Effector memory CD8-positive, alpha-beta T cell (primary cell): Measurements from ENCODE around the gene PDCD2L.
A peak's percentile ranks its signal among the peaks of the same experiment; 100 is the strongest.

Experiments used
- ATAC-seq: fragments of 150-1000 bp; cut with Tn5 transposase; replicated peaks from 2 replicates; pipeline ENCODE4 v1.10.0; 2021; ENCODE audit warnings: mild to moderate bottlenecking, moderate library complexity
- DNase-seq, 3 experiments: peaks; one replicate each; pipeline ENCODE4 v3.0.0; 2021
- H3K27ac Mint-ChIP-seq, 2 donors: one replicate each; pipeline ENCODE4 v1.8.0; 2022; ENCODE audit warnings: mild to moderate bottlenecking in 2 of 2, mixed read lengths in 2 of 2, moderate library complexity in 2 of 2
- H3K27me3 Mint-ChIP-seq, 2 donors: one replicate each; pipeline ENCODE4 v1.8.0; 2022; ENCODE audit warnings: mixed read lengths in 2 of 2
- H3K36me3 Mint-ChIP-seq: one replicate; pipeline ENCODE4 v1.8.0; 2022; ENCODE audit warnings: mild to moderate bottlenecking, moderate library complexity, mixed read lengths; ENCODE audit not compliant: insufficient read depth
- H3K4me1 Mint-ChIP-seq, 2 donors: one replicate each; pipeline ENCODE4 v1.8.0; 2022; ENCODE audit warnings: low read depth in 2 of 2, mixed read lengths in 2 of 2
- H3K4me3 Mint-ChIP-seq, 2 donors: one replicate each; pipeline ENCODE4 v1.8.0; 2022; ENCODE audit warnings: mild to moderate bottlenecking in 2 of 2, mixed read lengths in 2 of 2, moderate library complexity in 2 of 2
- H3K9me3 Mint-ChIP-seq, 2 donors: one replicate each; pipeline ENCODE4 v1.8.0; 2022; ENCODE audit warnings: mixed read lengths in 2 of 2

The PDCD2L gene

GRCh38 chr19:34409189-34410164 is 5.3 kb downstream of the PDCD2L start:
- H3K4me3 Mint-ChIP-seq: no peak overlapping the region
- peaks cover 35% of the 10 kb centered on the region for H3K36me3 Mint-ChIP-seq
- H3K27ac Mint-ChIP-seq: no peak overlapping the region

DNA sequence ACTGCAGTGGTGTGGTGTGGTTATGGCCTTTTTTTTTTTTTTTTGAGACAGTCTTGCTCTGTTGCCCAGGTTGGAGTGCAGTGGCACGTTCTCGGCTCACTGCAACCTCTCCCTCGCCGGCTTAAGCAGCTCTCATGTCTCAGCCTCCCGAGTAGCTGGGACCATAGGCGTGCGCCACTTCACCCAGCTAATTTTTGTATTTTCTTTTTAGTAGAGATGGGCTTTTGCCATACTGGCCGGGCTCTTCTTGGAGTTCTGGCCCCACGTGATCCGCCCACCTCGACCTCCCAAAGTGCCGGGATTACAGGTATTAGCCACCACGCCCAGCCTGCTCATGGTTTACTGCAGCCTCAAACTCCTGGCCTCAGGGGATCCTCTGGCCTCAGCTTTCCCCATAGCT is 7.0 kb downstream of the PDCD2L start:
- peaks cover 45% of the 10 kb centered on the region for H3K36me3 Mint-ChIP-seq
- H3K9me3 Mint-ChIP-seq: no peaks in the 10 kb centered on the region
- ATAC-seq (no peak), DNase-seq (no peak)
- H3K27ac Mint-ChIP-seq: no peak overlapping the region
- H3K27me3 Mint-ChIP-seq: no peaks in the 10 kb centered on the region
- peaks cover 5 to 12% of the 10 kb centered on the region in 2 donors for H3K4me1 Mint-ChIP-seq
- H3K4me3 Mint-ChIP-seq: no peak overlapping the region

More at GRCh38 chr19:34409189-34410164, 5.3 kb downstream of the PDCD2L start:
- ATAC-seq: no peak
- H3K27me3 Mint-ChIP-seq: no peaks in the 10 kb centered on the region
- DNase-seq: no peak
- H3K4me1 Mint-ChIP-seq: peaks cover 5 to 12% of the 10 kb centered on the region in 2 donors
- H3K9me3 Mint-ChIP-seq: no peaks in the 10 kb centered on the region

DNA sequence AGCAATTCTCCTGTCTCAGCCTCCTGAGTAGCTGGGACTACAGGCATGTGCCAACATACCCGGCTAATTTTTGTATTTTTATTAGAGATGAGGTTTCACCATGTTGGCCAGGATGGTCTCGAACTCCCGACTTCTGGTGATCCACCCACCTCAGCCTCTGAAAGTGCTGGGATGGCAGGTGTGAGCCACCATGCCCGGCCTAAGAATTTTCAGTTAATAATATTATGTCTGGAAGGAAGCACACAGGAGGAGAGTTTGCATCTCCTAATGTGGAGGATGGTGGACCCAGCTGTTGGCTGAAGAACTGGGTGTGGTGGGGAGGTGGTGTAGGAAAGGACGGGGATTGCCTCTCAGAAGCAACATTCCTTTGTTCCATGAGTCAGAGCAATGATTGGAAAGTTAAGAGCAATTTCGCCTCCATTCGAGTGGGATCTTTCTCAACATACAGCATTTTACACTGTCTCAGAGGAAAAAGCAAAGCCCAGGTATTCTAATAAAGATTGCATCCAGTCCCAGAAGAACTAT is 11.9 kb downstream of the PDCD2L start:
- Mint-ChIP-seq H3K27ac (peak overlapping the region in 1 of 2 donors; percentile 55), H3K36me3 (peaks cover 42% of the 10 kb centered on the region), H3K9me3 (no peaks in the 10 kb centered on the region), H3K27me3 (no peaks in the 10 kb centered on the region), H3K4me1 (no peaks in the 10 kb centered on the region), H3K4me3 (no peak overlapping the region)
- no peak for ATAC-seq
- no peak for DNase-seq

DNA sequence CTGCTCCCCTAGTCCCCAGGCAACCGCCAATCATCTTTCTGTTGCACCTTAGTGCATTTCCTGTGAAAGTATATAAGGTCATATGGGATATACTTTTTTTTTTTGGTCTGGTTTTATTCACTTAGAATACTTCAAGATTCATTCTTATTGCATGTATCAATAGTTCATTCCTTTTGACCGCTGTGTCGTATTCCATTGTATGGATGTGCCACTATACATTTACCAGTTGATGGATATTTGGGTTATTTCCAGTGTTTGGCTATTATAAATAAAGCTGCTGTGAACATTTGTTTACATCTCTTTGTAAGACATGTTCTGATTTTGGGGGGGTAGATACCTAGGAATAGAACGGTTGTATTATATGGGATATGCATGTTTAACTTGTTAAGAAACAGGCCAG is 14.1 kb downstream of the PDCD2L start:
- Mint-ChIP-seq H3K4me1 (no peaks in the 10 kb centered on the region), H3K4me3 (no peak overlapping the region), H3K9me3 (no peaks in the 10 kb centered on the region), H3K27ac (no peak overlapping the region), H3K27me3 (no peaks in the 10 kb centered on the region), H3K36me3 (peaks cover 49% of the 10 kb centered on the region)
- ATAC-seq: no peak
- DNase-seq: no peak

DNA sequence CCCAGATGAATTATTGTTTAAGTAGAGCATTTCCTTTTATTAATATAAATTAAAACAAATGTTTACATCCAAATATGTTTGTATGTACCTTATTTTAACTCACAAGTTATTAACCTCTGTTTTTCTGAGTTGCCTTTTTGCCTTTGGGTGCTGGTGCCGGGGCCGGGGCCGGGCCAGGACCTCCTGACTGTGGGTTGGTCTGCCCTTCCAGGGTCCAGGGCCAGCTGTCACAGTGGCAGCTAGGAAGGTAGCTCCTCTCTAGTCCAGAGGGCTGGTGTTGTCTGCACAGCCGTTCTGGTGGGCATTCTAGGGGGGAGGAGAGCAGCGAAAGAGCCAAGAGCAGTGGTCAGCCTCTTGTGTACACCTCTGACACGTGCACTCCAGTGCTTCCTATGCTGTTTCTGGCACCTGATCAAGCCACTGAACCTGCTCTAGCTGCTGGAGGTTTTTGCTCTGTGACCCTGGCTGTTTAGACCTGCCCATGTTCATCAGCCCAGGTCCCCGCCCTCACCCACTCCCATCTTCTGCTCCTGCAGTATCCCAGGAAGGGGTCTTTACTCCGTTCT is 22.0 kb downstream of the PDCD2L start:
- Mint-ChIP-seq H3K9me3 (no peaks in the 10 kb centered on the region), H3K27ac (no peak overlapping the region), H3K27me3 (no peaks in the 10 kb centered on the region), H3K36me3 (peaks cover 44% of the 10 kb centered on the region), H3K4me1 (peaks cover 13 to 15% of the 10 kb centered on the region in 2 donors), H3K4me3 (no peak overlapping the region)
- ATAC-seq: no peak
- DNase-seq: no peak

GRCh38 chr19:34428549-34429285 is 24.5 kb downstream of the PDCD2L start:
- Mint-ChIP-seq H3K27me3 (no peaks in the 10 kb centered on the region), H3K9me3 (no peaks in the 10 kb centered on the region), H3K4me3 (peak overlapping the region; percentile 87 to 92), H3K36me3 (peaks cover 44% of the 10 kb centered on the region), H3K27ac (peak overlapping the region; percentile 90), H3K4me1 (peaks cover 18 to 26% of the 10 kb centered on the region in 2 donors)
- DNase-seq (peak in 1 of 3 experiments; percentile 30), ATAC-seq (peak; percentile 51)

DNA sequence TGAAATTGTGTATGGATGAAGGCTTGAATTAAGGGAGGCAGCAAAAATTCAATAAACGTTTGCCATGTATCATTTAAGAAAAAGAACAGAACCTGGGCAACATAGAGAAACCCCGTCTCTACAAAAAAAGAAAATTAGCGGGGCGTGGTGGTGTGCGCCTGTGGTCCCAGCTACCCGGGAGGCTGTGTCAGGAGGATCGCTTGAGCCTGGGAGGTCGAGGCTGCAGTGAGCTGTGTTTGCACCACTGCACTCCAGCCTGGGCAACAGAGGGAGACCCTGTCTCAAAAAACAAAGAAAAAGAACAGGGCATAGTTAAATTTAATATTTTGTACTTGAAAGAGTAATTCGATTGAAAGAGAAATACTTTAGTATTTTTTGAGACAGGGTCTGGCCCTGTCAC is 25.4 kb downstream of the PDCD2L start:
- ATAC-seq (no peak), DNase-seq (no peak)
- Mint-ChIP-seq H3K27me3 (no peaks in the 10 kb centered on the region), H3K36me3 (peaks cover 45% of the 10 kb centered on the region), H3K4me3 (peak overlapping the region; percentile 87 to 92), H3K27ac (no peak overlapping the region), H3K9me3 (no peaks in the 10 kb centered on the region), H3K4me1 (peaks cover 18 to 26% of the 10 kb centered on the region in 2 donors)

DNA sequence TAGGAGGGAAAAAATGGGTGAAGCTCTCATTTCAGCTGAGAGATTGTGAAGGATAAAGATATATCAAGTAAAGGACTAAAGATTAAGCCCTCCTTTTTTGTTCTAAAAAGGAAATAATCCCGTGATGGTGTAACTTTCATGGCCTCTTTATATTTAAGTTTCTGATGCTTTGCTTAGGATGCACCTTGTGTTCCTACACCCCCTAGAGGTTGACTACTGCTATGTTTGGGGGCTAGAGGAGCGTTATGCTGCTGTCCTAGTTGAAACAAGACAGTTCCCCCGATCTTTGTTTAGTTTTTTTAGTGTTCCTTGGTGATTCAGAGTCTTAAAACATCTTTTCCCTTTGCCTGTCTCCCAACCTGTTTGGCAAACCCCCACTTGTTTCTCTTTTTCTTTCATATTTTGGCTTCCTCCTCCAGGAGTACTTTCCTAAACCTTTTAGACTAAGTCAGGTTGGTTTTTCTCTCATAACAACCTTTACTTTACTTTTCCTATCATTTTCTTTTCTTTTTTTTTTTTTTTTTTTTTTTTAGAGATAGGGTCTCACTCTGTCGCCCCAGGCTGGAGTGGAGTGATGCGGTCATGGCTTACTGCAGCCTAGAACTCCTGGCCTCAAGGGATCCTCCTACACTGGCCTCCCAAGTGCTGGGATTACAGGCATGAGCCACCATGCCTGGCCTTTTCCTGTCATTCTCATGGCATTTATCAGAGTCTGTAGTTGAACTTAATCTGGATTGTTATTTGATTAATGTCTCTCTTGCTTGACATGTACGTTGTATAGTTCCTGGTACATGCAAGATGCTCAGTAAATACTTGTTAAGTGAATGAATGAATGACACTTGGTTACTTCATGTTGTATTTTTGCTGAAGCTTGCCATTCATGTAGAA is 26.8 kb downstream of the PDCD2L start:
- peaks cover 59% of the 10 kb centered on the region for H3K36me3 Mint-ChIP-seq
- H3K27ac Mint-ChIP-seq: no peak overlapping the region
- peak overlapping the region; percentile 46 to 87 for H3K4me3 Mint-ChIP-seq
- DNase-seq: peak; percentile 41 to 43 (median 43)
- no peaks in the 10 kb centered on the region for H3K9me3 Mint-ChIP-seq
- ATAC-seq: peak; percentile 54
- peaks cover 18 to 26% of the 10 kb centered on the region in 2 donors for H3K4me1 Mint-ChIP-seq
- H3K27me3 Mint-ChIP-seq: no peaks in the 10 kb centered on the region

GRCh38 chr19:34431681-34432402 is 27.6 kb downstream of the PDCD2L start:
- no peak for ATAC-seq
- Mint-ChIP-seq H3K9me3 (no peaks in the 10 kb centered on the region), H3K27me3 (no peaks in the 10 kb centered on the region), H3K36me3 (peaks cover 68% of the 10 kb centered on the region), H3K4me3 (no peak overlapping the region), H3K27ac (peak overlapping the region in 1 of 2 donors; percentile 28), H3K4me1 (peaks cover 18 to 26% of the 10 kb centered on the region in 2 donors)
- DNase-seq: no peak

- peaks cover 72% of the 10 kb centered on the region for H3K36me3 Mint-ChIP-seq
- H3K27me3 Mint-ChIP-seq: no peaks in the 10 kb centered on the region
- no peak overlapping the region for H3K4me3 Mint-ChIP-seq
- H3K27ac Mint-ChIP-seq: no peak overlapping the region
- peaks cover 18 to 26% of the 10 kb centered on the region in 2 donors for H3K4me1 Mint-ChIP-seq
- ATAC-seq: no peak
- no peaks in the 10 kb centered on the region for H3K9me3 Mint-ChIP-seq
- DNase-seq: no peak
These were observed 28.6 kb downstream of the PDCD2L start for GRCh38 chr19:34432797-34433196.

- Mint-ChIP-seq H3K36me3 (peaks cover 89% of the 10 kb centered on the region), H3K27me3 (no peaks in the 10 kb centered on the region), H3K9me3 (no peaks in the 10 kb centered on the region), H3K4me1 (peaks cover 2 to 13% of the 10 kb centered on the region in 2 donors), H3K27ac (no peak overlapping the region), H3K4me3 (no peak overlapping the region)
- no peak for ATAC-seq
- DNase-seq: no peak
These were observed 32.5 kb downstream of the PDCD2L start for GRCh38 chr19:34436716-34437115.

- Mint-ChIP-seq H3K27me3 (no peaks in the 10 kb centered on the region), H3K36me3 (peaks cover 93% of the 10 kb centered on the region), H3K9me3 (no peaks in the 10 kb centered on the region), H3K4me3 (no peak overlapping the region), H3K4me1 (peaks cover 0 to 4% of the 10 kb centered on the region in 2 donors), H3K27ac (peak overlapping the region in 1 of 2 donors; percentile 81)
- no peak for ATAC-seq
- no peak for DNase-seq
These were observed 44.0 kb downstream of the PDCD2L start for GRCh38 chr19:34448191-34448590.
